ENCODE data around the gene CD226. TPM values are rescaled to one million over a fixed set of nuclear protein-coding genes. Genes with fewer than 3 reads are reported as not detected.
A peak's percentile ranks its signal among the peaks of the same experiment; 100 is the strongest.

Gene CD226
- total and polyA plus RNA-seq, 10 of the 15 experiments (the other 5 are each of a cell fraction or from before 2014, with no cell fraction given) = 12.9 to 68.8 (median 47.3) TPM

- 7% methylated on average over 2 of the region's 2 CpGs for WGBS (ENCODE audit: insufficient coverage, insufficient replicate concordance, low lambda C conversion rate, missing lambda C conversion rate)
- ChIA-PET SMC1A (ENCODE audit: uncharacterized antibody, unreplicated experiment) (no interaction called here), POLR2A (no interaction called here), CTCF (no interaction called here), RAD21 (ENCODE audit: unreplicated experiment) (no interaction called here)
- ATAC-seq (peak; percentile 3; the same call in 2 of the 3 replicates), FAIRE-seq (no peak), DNase-seq (ENCODE audit: low read depth, low spot score) (no peak)
- Histone ChIP-seq H4K20me1 (ENCODE audit: control insufficient read depth, insufficient read depth) (no peaks in the 10 kb centered on the region), H3K4me2 (ENCODE audit: control insufficient read depth, insufficient read depth) (peak overlapping the region; percentile 87), H3K4me1 (ENCODE audit: control insufficient read depth, insufficient read depth, low read length) (peaks cover 28% of the 10 kb centered on the region), H3K9me3 (replicated peaks; ENCODE audit: control insufficient read depth, insufficient read depth, low read length) (peaks cover 1% of the 10 kb centered on the region; the same call in 2 of the 3 replicates), H2AFZ (ENCODE audit: control insufficient read depth, low read depth, low read length) (no peak overlapping the region), H3K4me3 (0 out of 2 replicates have a peak overlapping the region, but pooled peaks have one; percentile 68), H3K36me3 (ENCODE audit: control insufficient read depth in 2 of 2, insufficient read depth in 2 of 2, low read length in 1 of 2) (no peaks in the 10 kb centered on the region; a peak in 2 of 4 replicates), H3K79me2 (ENCODE audit: control insufficient read depth, insufficient read depth, low read length) (peaks cover 40% of the 10 kb centered on the region), H3K27me3 (replicated peaks in 1 of 2; ENCODE audit: control insufficient read depth in 2 of 2, insufficient read depth in 2 of 2, low read length in 1 of 2) (no peaks in the 10 kb centered on the region), H3K9ac (ENCODE audit: control insufficient read depth, insufficient read depth, low read length) (peak overlapping the region; percentile 73), H3K27ac (ENCODE audit: control insufficient read depth, insufficient read depth) (peak overlapping the region; percentile 80)
- TF ChIP-seq MEF2B (IDR thresholded peaks at IDR 0.05; ENCODE audit: partially characterized antibody, poor library complexity, severe bottlenecking) = no peak
- peak; percentile 38; the same call in 1 of the 3 replicates for TF ChIP-seq POU2F2 (IDR thresholded peaks at IDR 0.05; ENCODE audit: borderline replicate concordance, low read depth, low read length)
- intact Hi-C loops (cut with micrococcal nuclease; ENCODE audit: unreplicated experiment) = loop anchor here (2.0 to 5.0 kb wide), 3 partner anchors 61 to 111 kb away; no protein-coding TSS in a partner anchor
- in situ Hi-C loops (cut with MboI) = no loop called here
- no TSS peak for BruUV-seq (replicated peaks)
Observed at GRCh38 chr18:69948256-69948655, 583 bp upstream of the CD226 start.

- DNase-seq (ENCODE audit: low read depth, low spot score) (no peak), FAIRE-seq (no peak), ATAC-seq (no peak)
- peak overlapping the region; percentile 68 for H3K4me3 ChIP-seq
- H3K27me3 ChIP-seq (replicated peaks in 1 of 2; ENCODE audit: control insufficient read depth in 2 of 2, insufficient read depth in 2 of 2, low read length in 1 of 2) = no peaks in the 10 kb centered on the region
- peak overlapping the region; percentile 80 for H3K27ac ChIP-seq (ENCODE audit: control insufficient read depth, insufficient read depth)
- H3K4me1 ChIP-seq (ENCODE audit: control insufficient read depth, insufficient read depth, low read length) = peaks cover 28% of the 10 kb centered on the region
- SMC1A ChIA-PET (ENCODE audit: uncharacterized antibody, unreplicated experiment) = interaction anchor here (1.1 to 1.2 kb wide), 2 partner anchors 10 to 13 kb away, joined by 3 to 5 read pairs; no protein-coding TSS in a partner anchor
- peak overlapping the region; percentile 87 for H3K4me2 ChIP-seq (ENCODE audit: control insufficient read depth, insufficient read depth)
- POLR2A ChIA-PET = interaction anchor here (0.6 kb wide), 1 partner anchor 11 kb away, joined by 3 read pairs; no protein-coding TSS in a partner anchor
- intact Hi-C loops (cut with micrococcal nuclease; ENCODE audit: unreplicated experiment) (loop anchor here (5.0 kb wide), 1 partner anchor 91 kb away; no protein-coding TSS in a partner anchor), in situ Hi-C loops (cut with MboI) (no loop called here)
- no peak overlapping the region; the same call in 1 of the 2 replicates for H2AFZ ChIP-seq (ENCODE audit: control insufficient read depth, low read depth, low read length)
- H4K20me1 ChIP-seq (ENCODE audit: control insufficient read depth, insufficient read depth) = no peaks in the 10 kb centered on the region
- peak overlapping the region; percentile 73 for H3K9ac ChIP-seq (ENCODE audit: control insufficient read depth, insufficient read depth, low read length)
- no TSS peak for BruUV-seq (replicated peaks)
- H3K79me2 ChIP-seq (ENCODE audit: control insufficient read depth, insufficient read depth, low read length) = peaks cover 55% of the 10 kb centered on the region
- RAD21 ChIA-PET (ENCODE audit: unreplicated experiment) = interaction anchor here (1.1 to 2.0 kb wide), 3 partner anchors 12 to 48 kb away, joined by 3 to 8 read pairs (median 4); no protein-coding TSS in a partner anchor
- H3K9me3 ChIP-seq (replicated peaks; ENCODE audit: control insufficient read depth, insufficient read depth, low read length) = peaks cover 17% of the 10 kb centered on the region
- 97% methylated on average over 5 of the region's 5 CpGs for WGBS (ENCODE audit: insufficient coverage, insufficient replicate concordance, low lambda C conversion rate, missing lambda C conversion rate)
- peaks cover 0 to 10% of the 10 kb centered on the region in 2 experiments; a peak in 3 of 4 replicates for H3K36me3 ChIP-seq (ENCODE audit: control insufficient read depth in 2 of 2, insufficient read depth in 2 of 2, low read length in 1 of 2)
- CTCF ChIA-PET = interaction anchor here (0.7 to 1.3 kb wide), 2 partner anchors 10 to 11 kb away, joined by 3 to 4 read pairs; no protein-coding TSS in a partner anchor
- TF ChIP-seq BMI1 (IDR thresholded peaks at IDR 0.05; ENCODE audit: borderline replicate concordance) (no peak), RELA (IDR thresholded peaks at IDR 0.05; ENCODE audit: borderline replicate concordance, partially characterized antibody) (no peak), LARP7 (IDR thresholded peaks at IDR 0.05) (no peak), ZBED1 (IDR thresholded peaks at IDR 0.05; ENCODE audit: borderline replicate concordance) (no peak), SMARCA5 (IDR thresholded peaks at IDR 0.05) (no peak), NFYA (IDR thresholded peaks at IDR 0.05; ENCODE audit: borderline replicate concordance, low read depth, low read length) (no peak), CHD4 (IDR thresholded peaks at IDR 0.05) (no peak), EP300 (IDR thresholded peaks at IDR 0.05; ENCODE audit: borderline replicate concordance in 1 of 2, control insufficient read depth in 1 of 2, low read depth in 2 of 2, low read length in 2 of 2) (no peak), MEF2B (IDR thresholded peaks at IDR 0.05; ENCODE audit: partially characterized antibody, poor library complexity, severe bottlenecking) (no peak), POU2F2 (IDR thresholded peaks at IDR 0.05; ENCODE audit: borderline replicate concordance, low read depth, low read length) (no peak), RCOR1 (conservative IDR thresholded peaks at IDR 0.05; ENCODE audit: low read depth, low read length) (no peak), ETV6 (conservative IDR thresholded peaks at IDR 0.05 in 1 of 2, IDR thresholded peaks at IDR 0.05 in 1 of 2; ENCODE audit: borderline replicate concordance in 1 of 2, low read depth in 1 of 2) (no peak), TAF1 (IDR thresholded peaks at IDR 0.05; ENCODE audit: borderline replicate concordance, low read depth, low read length) (peak; percentile 4; the same call in 1 of the 2 replicates)
Observed at GRCh38 chr18:69946608-69947155, 991 bp downstream of the CD226 start.
